NCI-H460 (cell line): ENCODE results near the gene RABL6. TPM values are rescaled to one million over a fixed set of nuclear protein-coding genes. Genes with fewer than 3 reads are reported as not detected.
"Not testable (repeated sequence)": the region's sequence is repeated elsewhere in the genome, so short reads cannot be mapped to it uniquely, and the experiment has no call there.

ENCODE experiments used
- DNase-seq: peaks from one replicate; pipeline ENCODE4 v3.0.0-alpha.2; 2016; ENCODE audit warnings: low read depth; ENCODE audit errors: extremely low read depth
- total RNA-seq: library from RNA; depleted of rRNA; stranded (reverse); fragments of >200 nt; shearing (Covaris generic); gene quantifications from 2 replicates; pipeline ENCODE4 v1.2.3, GENCODE V29; 2014

The RABL6 gene
- total RNA-seq, 1 experiment from 2014 or later: 69.4 TPM

DNA sequence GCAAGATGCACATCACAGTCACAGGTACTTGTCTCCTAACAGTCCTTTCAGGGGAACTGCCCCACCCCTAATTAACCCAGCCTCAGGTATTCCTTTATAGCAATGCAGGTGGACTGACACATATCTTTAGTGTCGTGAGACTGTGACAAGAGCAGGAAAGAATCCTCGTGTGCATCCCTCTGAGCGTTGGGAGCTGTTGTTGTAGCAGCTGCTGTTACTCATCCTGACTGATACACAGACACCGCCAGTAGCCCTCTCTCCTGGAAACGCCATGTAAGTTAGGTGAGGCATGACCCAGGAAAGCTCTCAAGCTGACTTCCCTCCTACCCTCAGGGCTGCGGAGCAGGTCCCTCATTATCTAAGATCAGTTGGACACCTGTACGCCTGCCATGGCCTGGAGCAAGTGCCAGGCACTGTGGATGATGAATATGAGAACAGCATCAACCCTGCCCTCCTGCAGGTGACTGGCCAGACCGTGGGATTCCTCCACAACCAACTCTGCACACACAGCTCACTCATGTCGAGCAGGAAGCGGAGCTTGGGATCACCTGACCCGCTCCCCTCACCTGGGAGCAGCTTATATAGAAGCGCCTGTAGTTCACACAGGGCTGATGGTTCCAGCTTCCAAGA is 33.2 kb upstream of the RABL6 start:
- DNase-seq: no peak

DNA sequence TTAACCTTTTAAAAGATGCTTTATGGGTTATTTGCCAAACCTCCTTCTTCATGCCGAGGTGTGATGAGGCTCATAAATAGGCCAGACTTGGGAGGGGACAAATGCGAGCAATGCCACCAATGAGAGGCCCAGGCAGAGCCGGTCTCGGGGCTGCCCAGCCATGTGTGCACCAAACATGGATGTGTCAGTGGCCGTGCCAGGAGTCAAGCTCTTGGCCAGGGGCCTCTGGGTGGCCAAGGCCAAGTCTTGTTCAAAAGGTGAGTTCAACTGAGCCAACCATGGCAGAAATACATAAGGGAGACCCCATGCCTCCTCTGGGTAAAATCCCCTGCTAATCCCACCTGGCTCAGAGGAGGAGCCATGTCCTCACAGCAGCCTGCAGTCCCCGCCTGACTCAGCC is 32.6 kb upstream of the RABL6 start:
- no peak for DNase-seq

DNA sequence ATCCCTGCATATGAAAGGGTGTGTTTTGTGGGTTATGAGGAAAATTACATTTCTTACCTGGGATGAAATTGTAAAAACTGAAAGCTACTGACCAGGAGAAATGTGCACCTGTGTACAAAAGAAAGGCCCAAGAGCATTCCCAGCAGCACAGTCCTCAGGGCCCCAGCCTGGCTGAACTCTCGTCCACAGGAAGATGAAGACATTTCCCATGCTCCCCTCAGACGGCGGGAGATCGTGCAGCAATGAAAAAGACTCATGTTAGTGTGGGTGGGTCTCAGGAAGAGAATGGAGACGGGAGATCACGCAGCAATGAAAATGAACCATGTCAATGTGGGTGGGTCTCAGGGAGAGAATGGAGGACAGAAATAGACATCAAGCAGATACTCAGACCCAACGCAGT is 30.8 kb upstream of the RABL6 start:
- no peak for DNase-seq

DNA sequence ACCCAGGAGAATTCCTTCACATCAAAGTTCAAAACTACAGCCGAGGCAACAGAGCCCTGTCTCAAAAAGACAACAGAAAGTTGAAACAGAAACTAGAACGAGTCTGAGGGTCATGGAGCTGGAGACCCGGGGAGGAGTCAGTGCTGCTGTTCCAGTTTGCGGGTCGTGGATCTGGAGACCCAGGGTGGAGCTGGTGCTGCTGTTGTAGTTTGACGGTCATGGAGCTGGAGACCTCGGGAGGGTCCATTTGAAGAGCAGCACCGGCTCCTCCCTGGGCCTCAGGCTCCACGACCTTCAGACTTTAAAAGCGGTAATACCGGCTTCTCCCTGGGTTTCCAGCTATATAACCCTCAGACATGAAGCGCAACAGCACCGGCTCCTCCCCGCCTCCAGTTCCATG is 30.4 kb upstream of the RABL6 start:
- no peak for DNase-seq

DNA sequence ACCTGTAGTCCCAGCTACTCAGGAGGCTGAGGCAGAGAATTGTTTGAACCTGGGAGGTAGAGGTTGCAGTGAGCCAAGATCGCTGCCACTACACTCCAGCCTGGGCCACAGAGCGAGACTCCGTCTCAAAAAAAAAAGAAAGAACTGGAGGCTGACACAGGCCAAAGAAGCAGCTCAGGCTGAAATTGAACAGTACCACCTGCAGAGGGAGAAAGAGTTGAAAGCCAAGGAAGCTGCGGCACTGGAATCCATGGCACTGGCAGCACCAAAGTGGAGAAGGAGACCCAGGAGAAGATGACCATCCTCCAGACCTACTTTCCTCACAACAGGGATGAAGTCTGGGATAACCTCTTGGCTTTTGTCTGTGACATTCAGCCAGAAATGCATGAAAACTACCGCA is 27.9 kb upstream of the RABL6 start:
- no peak for DNase-seq

DNA sequence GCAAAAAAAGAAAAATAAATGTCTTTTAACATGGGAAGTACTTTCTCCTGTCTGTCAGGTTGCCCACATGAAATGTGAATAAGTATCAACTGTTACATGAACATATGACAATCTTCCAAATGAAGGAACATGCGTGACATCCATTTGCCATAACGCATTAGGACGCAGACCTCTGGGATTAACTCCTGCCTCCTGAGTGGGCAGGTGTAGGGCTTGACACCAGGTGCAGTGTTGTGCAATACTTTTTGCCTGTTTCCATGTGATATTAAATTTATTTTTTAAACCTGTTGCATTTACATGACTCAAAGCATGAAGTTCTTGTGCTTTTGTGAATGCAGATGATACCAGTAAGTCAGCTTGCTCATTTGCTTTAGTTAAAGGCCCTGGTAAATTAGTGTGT is 25.3 kb upstream of the RABL6 start:
- no peak for DNase-seq

DNA sequence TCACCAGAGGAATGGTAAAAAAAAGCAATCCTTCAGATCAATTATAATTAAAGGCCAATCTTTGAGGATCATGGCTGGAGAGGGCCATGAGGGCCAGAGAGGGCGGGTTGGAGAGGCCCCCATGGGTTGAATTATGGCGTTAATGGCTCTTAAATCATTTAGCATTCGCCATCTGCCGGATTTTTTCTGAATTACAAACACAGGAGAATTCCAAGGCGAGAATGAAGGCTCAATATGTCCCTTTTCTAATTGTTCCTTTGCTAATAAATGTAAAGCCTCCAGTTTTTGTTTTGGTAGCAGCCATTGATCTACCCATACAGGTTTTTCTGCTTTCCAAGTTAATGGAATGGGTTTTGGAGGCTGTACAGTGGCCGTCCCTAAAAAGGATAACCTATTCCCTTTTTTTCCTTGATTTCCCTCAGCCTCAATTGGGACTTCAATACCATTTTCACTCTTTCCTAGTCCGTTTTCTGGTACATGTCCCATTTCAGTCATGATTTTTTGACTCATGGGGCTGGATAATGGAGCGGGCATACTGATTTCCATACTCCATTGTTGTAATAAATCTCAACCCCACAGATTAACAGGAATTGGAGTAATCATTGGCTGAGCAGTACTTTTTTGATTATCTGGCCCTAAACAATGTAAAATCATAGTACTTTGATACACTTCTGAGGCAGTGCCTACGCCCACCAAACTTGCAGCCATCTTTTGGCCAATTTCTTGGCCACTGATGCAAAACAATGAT is 23.3 kb upstream of the RABL6 start:
- no peak for DNase-seq

DNA sequence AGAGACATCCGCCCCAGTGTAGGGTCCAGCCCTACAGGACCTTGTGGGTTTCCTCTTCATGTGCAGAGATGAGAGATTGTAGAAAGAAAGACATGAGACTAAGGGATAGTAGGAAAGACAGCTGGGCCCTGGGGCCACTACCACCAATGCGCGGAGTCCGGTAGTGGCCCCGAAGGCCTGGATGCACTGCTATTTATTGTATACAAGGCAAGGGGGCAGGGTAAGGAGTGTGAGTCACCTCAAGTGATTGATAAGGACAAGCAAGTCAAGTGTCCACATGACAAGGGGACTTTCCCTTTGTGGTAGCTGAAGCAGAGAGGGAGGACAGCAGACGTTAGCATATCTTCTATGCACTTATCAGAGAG is 22.8 kb upstream of the RABL6 start:
- no peak for DNase-seq

DNA sequence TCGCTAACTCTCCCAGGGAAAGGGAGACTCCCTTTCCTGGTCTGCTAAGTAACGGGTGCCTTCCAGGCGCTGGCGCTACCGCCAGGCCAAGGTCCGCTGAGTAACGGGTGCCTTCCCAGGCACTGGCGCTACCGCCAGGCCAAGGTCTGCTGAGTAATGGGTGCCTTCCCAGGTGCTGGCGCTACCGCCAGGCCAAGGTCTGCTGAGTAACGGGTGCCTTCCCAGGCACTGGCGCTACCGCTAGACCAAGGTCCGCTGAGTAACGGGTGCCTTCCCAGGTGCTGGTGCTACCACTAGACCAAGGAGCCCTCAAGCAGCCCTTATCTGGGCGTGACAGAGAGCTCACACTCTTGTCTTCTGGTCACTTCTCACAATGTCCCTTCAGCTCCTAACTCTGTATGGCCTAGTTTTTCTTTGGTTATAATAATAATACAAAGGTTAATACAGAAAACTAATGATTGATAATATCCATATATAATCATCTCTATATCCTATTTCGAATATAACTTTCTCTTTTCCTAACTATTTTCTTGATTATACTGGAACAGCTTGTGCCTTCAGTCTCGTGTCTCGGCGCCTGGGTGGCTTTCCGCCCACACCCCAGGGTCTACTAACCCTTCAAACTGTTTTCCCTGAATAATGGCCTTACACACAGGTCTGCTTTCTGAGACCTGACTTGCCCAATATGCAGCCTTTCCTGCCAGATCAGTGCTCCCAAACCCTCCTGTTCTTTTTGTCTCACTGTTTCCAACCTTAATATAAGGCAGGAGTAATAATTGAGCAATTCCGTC is 22.0 kb upstream of the RABL6 start:
- DNase-seq: not testable (repeated sequence)

DNA sequence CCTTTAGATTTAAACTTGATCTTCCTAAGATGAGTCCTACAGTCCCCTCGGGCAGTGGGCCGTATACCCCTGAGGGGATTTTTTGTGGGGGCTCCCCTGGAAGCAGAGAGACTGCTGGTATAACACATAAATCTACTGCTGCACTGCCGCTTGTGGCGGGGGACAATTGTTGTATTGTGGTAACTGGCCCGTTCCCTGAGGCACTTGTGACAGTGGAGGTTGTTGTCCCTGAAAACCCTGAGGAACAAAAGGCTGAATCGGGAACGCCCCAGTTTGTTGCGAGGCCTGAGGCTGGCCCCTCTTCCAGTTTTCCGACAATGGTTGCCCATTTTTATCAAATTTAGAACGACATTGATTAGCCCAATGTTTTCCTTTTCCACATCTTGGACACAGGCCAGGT is 21.3 kb upstream of the RABL6 start:
- no peak for DNase-seq

DNA sequence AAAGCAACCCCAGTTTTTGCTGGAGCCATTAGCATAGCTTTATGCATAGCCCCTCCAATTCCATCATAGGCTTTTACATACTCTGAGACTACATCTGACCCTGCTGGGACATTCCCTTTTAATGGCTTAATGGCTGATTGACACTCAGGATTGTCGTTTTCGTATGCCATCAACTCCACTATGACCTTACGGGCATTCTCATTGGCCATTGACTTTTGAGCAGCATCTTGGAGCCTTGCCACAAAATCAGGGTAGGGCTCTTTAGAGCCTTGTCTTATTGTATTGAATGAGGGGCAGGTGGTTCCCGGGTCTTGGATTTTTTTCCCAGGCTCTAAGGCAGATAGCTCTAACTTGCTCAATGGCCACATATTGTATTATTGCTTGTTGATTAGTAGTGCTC is 20.8 kb upstream of the RABL6 start:
- DNase-seq: not testable (repeated sequence)

DNA sequence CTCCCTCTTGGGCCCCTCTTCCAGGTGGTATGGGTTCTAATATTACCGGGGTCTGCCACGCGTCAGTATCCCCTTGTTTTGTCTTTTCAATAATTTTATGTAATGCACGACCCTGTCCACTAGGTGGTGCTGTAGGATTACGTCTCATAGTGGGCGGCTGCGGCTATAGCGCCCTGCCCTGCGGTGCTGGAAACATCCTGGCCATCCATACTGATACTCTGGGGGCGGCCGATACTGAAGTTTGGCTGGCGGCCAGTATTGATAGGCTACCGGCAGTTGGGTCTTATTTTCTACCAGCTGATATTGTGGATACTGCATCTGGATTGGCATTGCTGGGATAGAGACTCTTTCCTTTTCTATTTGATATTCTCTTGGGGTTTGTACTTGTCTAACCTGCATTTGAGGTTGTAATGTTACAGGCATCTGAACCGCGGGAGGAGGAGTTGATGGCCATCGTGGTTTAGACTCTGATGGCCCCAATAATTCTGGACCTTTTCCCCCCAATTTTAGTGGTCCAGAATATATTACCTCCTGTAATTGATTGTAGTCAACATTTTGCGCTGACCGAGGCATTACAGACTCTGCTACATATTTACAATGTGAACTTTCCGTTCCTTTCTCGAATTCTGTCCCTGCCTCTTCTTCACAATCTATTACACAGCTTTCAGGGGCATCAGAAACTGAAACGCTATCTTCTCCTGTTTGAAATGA is 19.9 kb upstream of the RABL6 start:
- DNase-seq: peak; percentile 69

DNA sequence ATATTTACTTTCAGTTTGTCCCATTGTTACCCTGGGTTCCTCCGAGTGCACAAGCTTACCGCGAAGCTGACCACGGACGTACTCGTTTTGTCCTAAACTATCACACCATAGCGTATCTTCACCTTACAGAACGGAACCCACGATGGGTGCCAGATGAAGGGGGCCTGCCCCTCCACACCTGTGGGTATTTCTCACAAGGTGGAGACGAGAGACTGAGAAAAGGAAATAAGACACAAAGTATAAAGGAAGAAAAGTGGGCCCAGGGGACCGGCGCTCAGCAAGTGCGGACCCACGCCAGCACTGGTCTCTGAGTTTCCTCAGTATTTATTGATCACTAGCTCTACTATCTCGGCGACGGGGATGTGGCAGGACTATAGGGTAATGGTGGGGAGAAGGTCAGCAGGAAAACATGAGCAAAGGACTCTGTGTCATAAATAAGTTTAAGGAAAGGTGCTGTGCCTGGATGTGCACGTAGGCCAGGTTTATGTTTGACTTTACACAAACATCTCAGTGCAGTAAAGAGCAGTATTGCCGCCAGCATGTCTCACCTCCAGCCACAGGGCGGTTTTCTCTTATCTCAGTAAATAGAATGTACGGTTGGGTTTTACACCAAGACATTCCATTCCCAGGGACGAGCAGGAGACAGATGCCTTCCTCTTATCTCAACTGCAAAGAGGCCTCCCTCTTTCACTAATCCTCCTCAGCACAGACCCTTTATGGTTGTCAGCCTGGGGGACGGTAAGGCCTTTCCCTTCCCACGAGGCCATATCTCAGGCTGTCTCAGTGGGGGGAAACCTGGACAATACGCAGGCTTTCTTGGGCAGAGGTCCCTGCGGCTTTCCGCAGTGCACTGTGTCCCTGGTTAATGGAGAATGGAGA is 18.9 kb upstream of the RABL6 start:
- not testable (repeated sequence) for DNase-seq

DNA sequence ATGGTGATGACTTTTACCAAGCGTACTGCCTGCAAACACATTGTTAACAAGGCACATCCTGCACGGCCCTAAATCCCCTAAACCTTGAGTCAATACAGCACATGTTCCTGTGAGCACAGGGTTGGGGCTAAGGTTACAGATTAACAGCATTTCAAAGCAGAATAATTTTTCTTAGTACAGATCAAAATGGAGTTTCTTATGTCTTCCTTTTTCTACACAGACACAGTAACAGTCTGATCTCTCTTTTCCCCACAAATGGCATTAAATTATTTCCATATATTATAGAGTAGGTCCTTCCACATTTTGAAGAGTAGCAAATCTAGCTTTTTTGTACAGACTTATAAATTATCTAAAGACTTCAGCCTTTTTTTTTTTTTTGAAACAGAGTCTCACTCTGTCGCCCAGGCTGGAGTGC is 18.2 kb upstream of the RABL6 start:
- DNase-seq: no peak

DNA sequence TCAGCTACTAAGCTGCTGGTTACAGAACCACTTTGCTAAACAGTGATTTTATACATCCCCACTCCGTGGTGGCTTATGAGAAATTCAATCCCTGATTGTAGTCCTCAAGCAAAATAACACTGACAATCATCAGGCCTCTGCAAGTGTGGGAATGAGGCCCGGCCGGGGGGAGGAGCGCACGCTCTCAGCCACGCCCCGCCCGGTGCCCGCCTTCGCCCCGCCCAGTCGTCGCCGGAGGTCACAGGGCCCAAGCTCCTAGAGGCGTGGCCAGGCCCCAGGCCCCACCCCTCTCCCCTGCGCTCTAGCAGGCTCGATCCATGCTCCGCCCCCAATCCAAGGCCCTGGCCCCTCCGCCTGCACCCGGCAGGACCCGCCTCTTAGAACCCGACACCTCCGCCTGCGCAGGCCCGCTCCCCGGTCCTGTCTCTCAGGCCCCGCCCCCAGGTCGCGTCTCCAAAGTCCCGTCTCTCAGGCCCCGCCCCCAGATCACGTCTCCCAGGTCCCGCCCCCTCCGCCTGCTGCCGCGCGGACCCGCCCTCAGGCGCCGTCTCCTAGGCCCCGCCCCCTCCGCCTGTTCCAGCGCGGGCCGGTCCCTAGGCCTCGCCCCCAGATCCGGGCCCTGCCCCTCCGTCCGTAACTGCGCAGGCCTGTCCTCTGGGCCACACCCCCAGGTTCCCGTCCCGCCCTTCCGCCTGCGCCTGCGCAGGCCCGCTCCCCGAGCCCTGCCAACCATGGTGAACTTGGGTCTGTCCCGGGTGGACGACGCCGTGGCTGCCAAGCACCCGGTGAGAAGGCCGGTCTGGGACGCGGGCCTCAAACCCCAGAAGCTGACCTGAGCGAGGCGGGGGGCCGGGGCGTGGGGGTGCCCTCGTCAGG is 16.9 kb upstream of the RABL6 start, which contains the start of gene TMEM141:
Gene TMEM141 (plus strand): TSS at position 705 of the 876 bp plus-strand sequence. CDS start 27 bp downstream, at position 732.
- peak; percentile 99 for DNase-seq

DNA sequence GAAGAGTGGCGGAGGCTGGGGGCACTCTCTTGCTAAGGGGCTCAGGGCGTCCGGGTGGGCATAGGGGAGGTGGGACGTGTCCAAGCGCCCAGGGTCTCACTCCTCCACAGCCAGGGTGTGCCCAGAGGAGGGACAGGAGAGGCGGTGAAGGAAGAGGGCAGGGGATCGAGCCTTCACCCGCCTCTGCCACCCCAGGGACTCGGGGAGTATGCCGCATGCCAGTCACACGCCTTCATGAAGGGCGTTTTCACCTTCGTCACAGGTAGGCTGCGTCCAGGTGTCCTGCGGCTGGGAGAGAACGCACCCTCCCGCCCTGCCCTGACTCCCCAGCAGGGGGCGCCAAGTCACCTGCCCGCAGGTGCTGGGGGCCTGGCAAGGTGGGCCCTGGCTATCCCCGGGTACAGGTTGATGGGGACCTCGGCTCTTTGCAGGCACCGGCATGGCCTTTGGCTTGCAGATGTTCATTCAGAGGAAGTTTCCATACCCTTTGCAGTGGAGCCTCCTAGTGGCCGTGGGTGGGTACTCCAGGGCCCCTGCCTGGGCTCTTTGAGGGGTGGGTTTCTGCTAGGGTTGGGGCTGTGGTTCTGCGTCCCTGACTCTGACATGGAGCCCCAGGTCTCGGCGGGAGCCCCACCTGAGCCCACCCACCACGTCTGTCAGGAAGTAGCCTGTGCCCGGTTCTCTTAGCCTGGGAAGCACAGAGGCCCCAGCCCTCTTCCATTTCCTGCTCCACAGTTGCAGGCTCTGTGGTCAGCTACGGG is 16.1 kb upstream of the RABL6 start:
- no peak for DNase-seq

DNA sequence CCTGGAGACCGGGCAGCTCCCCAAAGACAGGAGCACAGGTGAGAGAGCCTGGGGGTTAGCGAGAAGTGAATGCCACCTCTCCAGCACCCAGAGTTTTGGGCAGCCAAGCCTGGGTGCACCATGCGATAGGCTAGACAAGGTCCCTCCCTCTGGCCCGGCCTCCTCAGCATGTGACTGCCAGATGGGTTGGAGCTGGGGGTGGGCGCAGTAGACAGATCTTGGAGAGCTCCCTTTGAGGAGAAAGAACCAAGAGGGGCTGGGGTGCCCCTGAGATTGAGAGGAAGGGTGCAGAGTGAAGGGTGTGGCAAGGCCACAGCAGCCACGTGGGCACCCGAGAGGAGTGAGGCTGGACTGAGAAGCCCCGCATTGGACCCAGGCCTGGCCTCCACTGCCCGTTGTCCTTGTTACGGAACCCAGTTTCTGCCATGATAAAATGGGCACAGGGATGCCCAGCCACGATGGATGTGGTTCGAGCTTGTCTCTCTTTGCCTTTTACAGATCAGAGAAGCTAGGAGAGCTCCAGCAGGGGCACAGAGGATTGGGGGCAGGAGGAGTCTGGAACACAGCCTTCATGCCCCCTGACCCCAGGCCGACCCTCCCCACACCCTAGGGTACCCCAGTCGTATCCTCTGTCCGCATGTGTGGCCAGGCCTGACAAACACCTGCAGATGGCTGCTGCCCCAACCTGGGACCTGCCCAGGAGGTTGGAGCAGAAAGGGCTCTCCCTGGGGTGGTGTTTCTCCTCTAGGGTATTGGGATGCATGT is 15.2 kb upstream of the RABL6 start:
- DNase-seq: no peak
